ENCODE measurements around the gene KNOP1. TPM values are rescaled to one million over a fixed set of nuclear protein-coding genes. Genes with fewer than 3 reads are reported as not detected.

The KNOP1 gene
- polyA plus RNA-seq, 1 experiment = 5.0 TPM

DNA sequence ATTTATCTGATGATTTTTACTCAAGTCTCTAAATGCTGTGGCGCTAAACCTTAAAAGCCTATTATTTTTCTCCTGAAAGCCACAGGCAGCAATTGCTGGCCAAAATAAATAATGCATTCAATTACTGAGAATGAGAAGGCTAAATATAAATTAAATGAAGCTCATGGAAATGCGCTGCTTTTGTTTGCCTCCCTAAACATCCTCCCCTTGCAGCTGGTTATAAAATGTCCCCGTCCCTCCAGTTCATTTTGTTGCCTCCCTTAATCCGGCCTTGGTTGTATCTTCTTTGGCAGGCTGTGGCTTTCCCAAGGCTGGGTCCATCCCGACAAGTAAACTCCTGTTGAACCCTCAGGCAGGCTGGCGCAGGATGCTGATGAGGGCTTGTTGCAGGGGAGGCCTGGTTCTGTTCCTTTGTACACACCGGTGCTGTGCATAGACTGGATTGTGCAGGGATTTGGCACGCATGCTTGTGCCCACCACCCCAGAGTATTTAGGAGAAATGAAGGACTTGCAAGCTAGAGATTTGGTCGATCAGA, 62.7 kb downstream of the KNOP1 start:
- CTCF ChIA-PET = no interaction called here
- TF ChIP-seq, protein P1, sequence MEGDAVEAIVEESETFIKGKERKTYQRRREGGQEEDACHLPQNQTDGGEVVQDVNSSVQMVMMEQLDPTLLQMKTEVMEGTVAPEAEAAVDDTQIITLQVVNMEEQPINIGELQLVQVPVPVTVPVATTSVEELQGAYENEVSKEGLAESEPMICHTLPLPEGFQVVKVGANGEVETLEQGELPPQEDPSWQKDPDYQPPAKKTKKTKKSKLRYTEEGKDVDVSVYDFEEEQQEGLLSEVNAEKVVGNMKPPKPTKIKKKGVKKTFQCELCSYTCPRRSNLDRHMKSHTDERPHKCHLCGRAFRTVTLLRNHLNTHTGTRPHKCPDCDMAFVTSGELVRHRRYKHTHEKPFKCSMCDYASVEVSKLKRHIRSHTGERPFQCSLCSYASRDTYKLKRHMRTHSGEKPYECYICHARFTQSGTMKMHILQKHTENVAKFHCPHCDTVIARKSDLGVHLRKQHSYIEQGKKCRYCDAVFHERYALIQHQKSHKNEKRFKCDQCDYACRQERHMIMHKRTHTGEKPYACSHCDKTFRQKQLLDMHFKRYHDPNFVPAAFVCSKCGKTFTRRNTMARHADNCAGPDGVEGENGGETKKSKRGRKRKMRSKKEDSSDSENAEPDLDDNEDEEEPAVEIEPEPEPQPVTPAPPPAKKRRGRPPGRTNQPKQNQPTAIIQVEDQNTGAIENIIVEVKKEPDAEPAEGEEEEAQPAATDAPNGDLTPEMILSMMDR (IDR thresholded peaks at IDR 0.05; ENCODE audit: insufficient read depth, low read depth, low read length) = no peak
- DNase-seq (ENCODE audit: low read depth) = no peak

DNA sequence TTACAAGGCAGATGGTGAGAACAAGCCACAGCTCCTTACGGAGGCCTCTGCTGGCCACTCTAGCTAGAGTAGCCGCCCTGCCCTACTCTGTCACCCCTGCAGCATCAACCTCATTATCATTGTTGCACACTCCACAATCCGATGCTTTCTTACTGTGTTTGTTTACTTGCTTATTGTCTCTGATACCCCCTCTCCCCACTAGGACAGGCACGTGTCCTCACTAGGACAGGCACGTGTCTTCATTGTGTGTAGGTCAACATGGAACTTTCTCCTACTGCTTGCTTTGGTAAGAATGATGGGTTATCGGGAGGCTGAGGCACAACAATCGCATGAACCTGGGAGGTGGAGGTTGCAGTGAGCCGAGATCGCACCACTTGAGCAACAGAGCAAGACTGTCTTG, 63.9 kb downstream of the KNOP1 start:
- Histone ChIP-seq H3K4me3 (ENCODE audit: low read depth, low read length) (no peak overlapping the region), H3K36me3 (ENCODE audit: control insufficient read depth, insufficient read depth, low read length) (peaks cover 19% of the 10 kb centered on the region), H3K27me3 (ENCODE audit: control insufficient read depth, insufficient read depth, low read length) (no peaks in the 10 kb centered on the region)
- ChIA-PET CTCF (interaction anchor here (0.8 kb wide), 1 partner anchor 53 kb away, joined by 3 read pairs; no protein-coding TSS in a partner anchor), POLR2A (no interaction called here)
- no peak for DNase-seq (ENCODE audit: low read depth)
- TF ChIP-seq, protein P1 (IDR thresholded peaks at IDR 0.05; ENCODE audit: insufficient read depth, low read depth, low read length) = no peak

More for the DNA sequence above, 62.7 kb downstream of the KNOP1 start:
- Histone ChIP-seq H3K27me3 (ENCODE audit: control insufficient read depth, insufficient read depth, low read length) (no peaks in the 10 kb centered on the region), H3K36me3 (ENCODE audit: control insufficient read depth, insufficient read depth, low read length) (peaks cover 20% of the 10 kb centered on the region), H3K4me3 (ENCODE audit: low read depth, low read length) (no peak overlapping the region)
- POLR2A ChIA-PET = no interaction called here

Other genes starting within 250 kb of the KNOP1 start
- gene GDE1, start 196.1 kb downstream of the KNOP1 start, polyA plus RNA-seq (2011; rRNA removed) = 39.7 and 52.0 TPM in 2 replicates
- 2.6 and 5.6 TPM in 2 replicates for gene CCP110, start 194.3 kb downstream of the KNOP1 start, polyA plus RNA-seq (2011; rRNA removed)
- 40.1 and 83.2 TPM in 2 replicates for gene VPS35L, start 162.5 kb downstream of the KNOP1 start, polyA plus RNA-seq (2011; rRNA removed)
- gene IQCK, start within 50 bp of the KNOP1 start, polyA plus RNA-seq (2011; rRNA removed) = 4.5 and 6.0 TPM in 2 replicates
- gene GPRC5B, start 166.6 kb upstream of the KNOP1 start, polyA plus RNA-seq (2011; rRNA removed) = 0.33 and 0.55 TPM in 2 replicates

Measured in BJ (cell line).